Sciatic nerve (tissue), 2 donors: ENCODE measurements around the gene IGDCC3. TPM values are rescaled to one million over a fixed set of nuclear protein-coding genes. Genes with fewer than 3 reads are reported as not detected.

Experiments
- ATAC-seq: fragments of 200-7000 bp; cut with Tn5 transposase; one replicate; pipeline ENCODE4 v1.9.1; 2020; ENCODE audit warnings: mild to moderate bottlenecking, moderate library complexity
- DNase-seq: peaks from one replicate; pipeline ENCODE4 v3.0.0-alpha.2; 2020; ENCODE audit warnings: low spot score
- intact Hi-C: fragments of 100-400 bp; cut with DNase I; formaldehyde crosslinking; loops from one replicate; pipeline ENCODE4 v1.14.2; 2022
- total RNA-seq: library from RNA; stranded (reverse); fragmentation: NEBNext Ultra II Directional; extraction: Animal tissue kit (Norgen Biotek cat#: 25700); gene quantifications from one replicate; pipeline ENCODE4 v1.2.1, GENCODE V29; 2021
- donor health status: DM: no; HTN: no; CAD: no.
- donor health status: DM: no; HTN: no; CAD: no.

Gene IGDCC3
- total RNA-seq, 1 donor from 2014 or later, result not detected

GRCh38 chr15:65375871-65376607 is 1.8 kb downstream of the IGDCC3 start:
- intact Hi-C loops, result loop anchor here (5.0 kb wide), 1 partner anchor 44 kb away; no protein-coding TSS in a partner anchor
- DNase-seq (no peak), ATAC-seq (no peak)

- ATAC-seq, result no peak
- no peak for DNase-seq
- intact Hi-C loops, result loop anchor here (5.0 kb wide), 1 partner anchor 43 kb away; no protein-coding TSS in a partner anchor
Observed at GRCh38 chr15:65374821-65375401, 2.9 kb downstream of the IGDCC3 start.

GRCh38 chr15:65374334-65374733 is 3.5 kb downstream of the IGDCC3 start:
- ATAC-seq, result no peak
- intact Hi-C loops, result no loop called here
- no peak for DNase-seq

GRCh38 chr15:65373163-65373651 is 4.6 kb downstream of the IGDCC3 start:
- intact Hi-C loops, result no loop called here
- no peak for ATAC-seq
- DNase-seq, result no peak

- ATAC-seq, result no peak
- DNase-seq, result no peak
- intact Hi-C loops, result no loop called here
Observed at GRCh38 chr15:65372787-65373067, 5.1 kb downstream of the IGDCC3 start.

- intact Hi-C loops, result no loop called here
- DNase-seq, result no peak
- ATAC-seq, result no peak
Observed at GRCh38 chr15:65371976-65372786, 5.6 kb downstream of the IGDCC3 start.

GRCh38 chr15:65370885-65371284 is 6.9 kb downstream of the IGDCC3 start:
- intact Hi-C loops, result no loop called here
- DNase-seq, result no peak
- no peak for ATAC-seq

GRCh38 chr15:65369651-65370050 is 8.2 kb downstream of the IGDCC3 start:
- intact Hi-C loops, result no loop called here
- ATAC-seq, result no peak
- DNase-seq, result no peak

GRCh38 chr15:65369212-65369547 is 8.6 kb downstream of the IGDCC3 start:
- ATAC-seq, result no peak
- intact Hi-C loops, result no loop called here
- no peak for DNase-seq

GRCh38 chr15:65368302-65369211 is 9.2 kb downstream of the IGDCC3 start:
- intact Hi-C loops, result no loop called here
- ATAC-seq, result no peak
- no peak for DNase-seq

- intact Hi-C loops, result no loop called here
- ATAC-seq (no peak), DNase-seq (no peak)
Observed at GRCh38 chr15:65366122-65366892, 11.5 kb downstream of the IGDCC3 start.

- DNase-seq, result no peak
- intact Hi-C loops, result no loop called here
- ATAC-seq, result no peak
Observed at GRCh38 chr15:65365229-65365628, 12.6 kb downstream of the IGDCC3 start.

GRCh38 chr15:65363766-65364165 is 14.0 kb downstream of the IGDCC3 start:
- no peak for ATAC-seq
- intact Hi-C loops, result no loop called here
- DNase-seq, result no peak

- intact Hi-C loops, result no loop called here
- ATAC-seq (no peak), DNase-seq (no peak)
Observed at GRCh38 chr15:65363306-65363705, 14.5 kb downstream of the IGDCC3 start.

GRCh38 chr15:65362491-65362890 is 15.3 kb downstream of the IGDCC3 start:
- no peak for DNase-seq
- intact Hi-C loops, result no loop called here
- ATAC-seq, result no peak

- intact Hi-C loops, result no loop called here
- no peak for DNase-seq
- ATAC-seq, result no peak
Observed at GRCh38 chr15:65361708-65362459, 15.9 kb downstream of the IGDCC3 start.

GRCh38 chr15:65360506-65360905 is 17.3 kb downstream of the IGDCC3 start:
- intact Hi-C loops, result no loop called here
- DNase-seq, result no peak
- no peak for ATAC-seq

GRCh38 chr15:65355988-65356353 is 21.8 kb downstream of the IGDCC3 start:
- intact Hi-C loops, result no loop called here
- DNase-seq, result no peak
- ATAC-seq, result no peak
